ENCODE data around the gene APBB1.

APBB1 gene

DNA sequence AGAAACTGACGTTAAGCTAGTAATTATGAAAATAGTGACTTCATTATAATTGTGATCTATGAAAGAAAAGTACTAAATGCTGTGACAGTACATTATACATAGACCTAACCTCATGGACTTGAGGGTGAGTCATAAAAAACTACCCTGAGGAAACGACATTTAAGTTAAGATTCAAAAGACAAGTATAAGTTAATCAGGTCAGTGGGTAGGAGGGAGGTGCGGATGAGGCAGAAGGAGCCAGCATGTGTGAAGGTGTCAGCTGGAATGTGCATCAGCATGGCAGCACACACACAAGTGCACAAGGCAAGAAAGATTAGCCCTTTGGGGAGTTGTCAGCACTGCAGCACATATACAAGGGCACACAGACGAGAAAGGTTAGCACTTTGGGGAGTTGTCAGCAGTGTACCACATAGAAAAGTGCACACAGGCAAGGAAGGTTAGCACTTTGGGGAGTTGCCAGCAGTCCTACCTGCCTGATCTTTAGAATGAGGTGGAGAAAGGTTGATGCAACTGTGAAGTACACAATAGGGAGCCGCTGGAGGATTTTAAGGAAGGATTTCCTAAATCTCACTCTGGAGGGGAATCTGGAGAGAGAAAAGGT, 67.0 kb downstream of the APBB1 start:
- no peak for DNase-seq (ENCODE audit: low read depth)

DNA sequence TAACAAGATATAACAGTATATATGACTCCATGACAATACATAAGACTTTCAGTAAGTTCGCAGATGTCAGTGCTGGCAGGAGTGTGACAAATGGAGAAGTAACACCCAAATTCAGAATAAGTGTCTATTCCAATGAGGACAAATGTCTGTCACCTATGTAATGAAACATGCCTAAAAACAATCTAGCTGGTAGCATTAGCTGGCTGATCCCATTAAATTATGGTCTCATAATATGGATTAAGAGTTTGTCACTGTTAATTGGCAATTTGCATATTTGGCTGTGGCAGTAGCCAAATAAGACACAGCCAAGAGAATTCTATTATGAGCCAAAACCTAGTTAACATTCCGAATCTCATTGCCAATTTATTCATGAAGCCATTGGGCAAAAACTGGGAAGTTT, 68.4 kb downstream of the APBB1 start:
- DNase-seq (ENCODE audit: low read depth), result no peak

DNA sequence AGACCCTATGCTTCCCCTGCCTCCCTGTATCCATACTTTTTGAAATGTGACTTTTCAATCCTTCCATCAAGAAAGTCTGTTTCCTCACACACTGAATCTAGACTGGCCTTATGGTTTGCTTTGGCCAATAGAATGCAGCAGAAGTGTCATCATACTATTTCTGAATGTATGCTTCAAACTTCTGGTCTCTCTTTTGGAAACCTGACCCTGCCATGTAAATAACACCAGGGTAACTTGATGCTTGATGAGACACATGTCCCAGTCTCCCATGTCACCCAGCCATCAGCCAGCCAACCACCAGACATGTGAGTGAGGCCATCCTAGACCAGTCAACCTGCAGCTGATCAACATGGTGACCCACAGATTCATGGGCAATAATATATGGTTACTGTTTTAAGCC, 68.9 kb downstream of the APBB1 start:
- DNase-seq (ENCODE audit: low read depth), result no peak

DNA sequence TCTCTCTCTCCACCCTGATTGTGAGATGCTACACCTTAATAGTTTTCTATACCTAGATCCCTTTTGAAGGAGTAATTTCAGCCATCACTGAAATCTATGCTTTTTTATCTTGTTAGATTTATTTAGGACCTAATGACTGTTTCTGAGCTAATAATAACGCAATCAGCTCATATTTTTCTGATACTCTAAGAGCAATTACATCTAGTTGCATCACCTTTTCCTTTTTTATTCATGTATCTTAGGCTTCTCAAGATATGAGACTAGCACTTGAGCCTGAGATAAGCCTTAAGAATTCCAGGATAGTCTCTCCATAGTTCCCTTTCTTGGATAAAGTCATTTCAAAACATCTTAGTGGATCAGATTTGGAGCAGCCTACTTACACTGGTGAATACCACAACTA, 73.5 kb downstream of the APBB1 start:
- no peak for DNase-seq (ENCODE audit: low read depth)

Data from CMK (cell line).